Tibial artery (tissue), 4 donors: ENCODE measurements around the gene ANKFY1.

Source experiments
- DNase-seq, 2 donors: peaks; one replicate each; pipeline ENCODE4 v3.0.0-alpha.2; 2019
- H3K27ac ChIP-seq, 2 donors: fragments of 200-600 bp; sonication (generic) in 1 of 2; 1 replicate in 1 of 2; 2 replicates in 1 of 2; pipeline ENCODE4 v1.5.1; 2018 to 2019; ENCODE audit warnings: mild to moderate bottlenecking in 1 of 2
- H3K27me3 ChIP-seq, 2 donors: fragments of 200-600 bp; sonication (generic) in 1 of 2; one replicate each; pipeline versions ENCODE4 v1.5.1 to v1.6.0; 2016 to 2019
- H3K36me3 ChIP-seq, 3 donors: fragments of 200-600 bp; sonication (generic) in 2 of 3; one replicate each; pipeline ENCODE4 v1.5.1; 2016 to 2019; ENCODE audit warnings: mild to moderate bottlenecking in 2 of 3
- H3K4me1 ChIP-seq, 4 donors: fragments of 200-600 bp; sonication (generic) in 2 of 4; 1 replicate in 3 of 4; 2 replicates in 1 of 4; pipeline ENCODE4 v1.5.1; 2016 to 2019
- H3K4me3 ChIP-seq, 2 donors: fragments of 200-600 bp; sonication (generic) in 1 of 2; 1 replicate in 1 of 2; 2 replicates in 1 of 2; pipeline ENCODE4 v1.5.1; 2018 to 2019; ENCODE audit warnings: mild to moderate bottlenecking in 2 of 2
- H3K9me3 ChIP-seq, 3 donors: fragments of 200-600 bp; sonication (generic) in 1 of 3; one replicate each; pipeline ENCODE4 v1.5.1; 2016 to 2019
- intact Hi-C: fragments of 100-400 bp; cut with DNase I; formaldehyde crosslinking; loops from one replicate; pipeline ENCODE4 v1.15.0; 2023; ENCODE audit warnings: low total_unique reads
- TF ChIP-seq, protein P1 (sequence below), 2 experiments: fragments of 200-600 bp in 1 of 2; fragments of 450-650 bp in 1 of 2; IDR thresholded peaks; one replicate each; pipeline ENCODE4 v1.5.1; 2017 to 2019; ENCODE audit warnings: antibody characterized with exemption in 2 of 2, mild to moderate bottlenecking in 1 of 2, moderate library complexity in 1 of 2

ANKFY1 gene

DNA sequence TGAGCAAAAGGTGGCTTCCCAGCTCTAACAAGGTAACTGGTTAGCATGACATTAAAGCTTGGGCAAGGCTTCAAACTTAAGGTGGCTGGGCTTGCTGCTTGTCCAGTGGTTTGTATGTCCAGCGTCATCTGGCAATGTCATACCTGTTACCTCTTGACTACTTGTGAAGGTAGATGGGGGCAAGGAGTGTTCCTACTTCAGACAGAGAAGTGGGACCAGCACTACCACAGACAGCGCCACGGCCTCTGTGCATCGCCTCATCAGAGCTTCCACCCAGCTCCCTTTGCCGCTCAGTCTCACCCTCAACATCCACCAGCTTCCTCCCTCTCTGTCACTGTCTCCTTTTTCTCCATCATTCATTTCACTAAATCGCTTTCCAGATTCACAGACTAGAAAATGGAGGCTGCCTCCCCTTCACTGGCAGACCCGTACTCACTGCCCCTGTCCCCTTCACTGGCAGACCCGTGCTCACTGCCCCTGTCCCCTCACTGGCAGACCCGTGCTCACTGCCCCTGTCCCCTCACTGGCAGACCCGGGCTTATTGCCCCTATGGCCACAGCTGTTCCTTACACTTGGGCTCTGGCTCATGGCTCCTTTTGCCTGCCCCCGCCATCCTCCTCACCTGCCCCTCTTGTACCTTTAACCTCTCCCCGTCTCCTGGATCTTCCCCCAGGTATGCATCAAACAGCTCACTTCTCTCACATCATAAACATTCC is 106.0 kb downstream of the ANKFY1 start:
- TF ChIP-seq, protein P1, sequence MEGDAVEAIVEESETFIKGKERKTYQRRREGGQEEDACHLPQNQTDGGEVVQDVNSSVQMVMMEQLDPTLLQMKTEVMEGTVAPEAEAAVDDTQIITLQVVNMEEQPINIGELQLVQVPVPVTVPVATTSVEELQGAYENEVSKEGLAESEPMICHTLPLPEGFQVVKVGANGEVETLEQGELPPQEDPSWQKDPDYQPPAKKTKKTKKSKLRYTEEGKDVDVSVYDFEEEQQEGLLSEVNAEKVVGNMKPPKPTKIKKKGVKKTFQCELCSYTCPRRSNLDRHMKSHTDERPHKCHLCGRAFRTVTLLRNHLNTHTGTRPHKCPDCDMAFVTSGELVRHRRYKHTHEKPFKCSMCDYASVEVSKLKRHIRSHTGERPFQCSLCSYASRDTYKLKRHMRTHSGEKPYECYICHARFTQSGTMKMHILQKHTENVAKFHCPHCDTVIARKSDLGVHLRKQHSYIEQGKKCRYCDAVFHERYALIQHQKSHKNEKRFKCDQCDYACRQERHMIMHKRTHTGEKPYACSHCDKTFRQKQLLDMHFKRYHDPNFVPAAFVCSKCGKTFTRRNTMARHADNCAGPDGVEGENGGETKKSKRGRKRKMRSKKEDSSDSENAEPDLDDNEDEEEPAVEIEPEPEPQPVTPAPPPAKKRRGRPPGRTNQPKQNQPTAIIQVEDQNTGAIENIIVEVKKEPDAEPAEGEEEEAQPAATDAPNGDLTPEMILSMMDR (IDR thresholded peaks at IDR 0.05), result no peak
- Histone ChIP-seq H3K36me3 (peaks cover 0 to 60% (median 43%) of the 10 kb centered on the region in 3 donors), H3K27me3 (no peaks in the 10 kb centered on the region), H3K4me3 (no peak overlapping the region), H3K27ac (no peak overlapping the region), H3K9me3 (no peaks in the 10 kb centered on the region), H3K4me1 (peaks cover 0 to 21% (median 14%) of the 10 kb centered on the region in 4 donors)
- no peak for DNase-seq
- intact Hi-C loops, result no loop called here

DNA sequence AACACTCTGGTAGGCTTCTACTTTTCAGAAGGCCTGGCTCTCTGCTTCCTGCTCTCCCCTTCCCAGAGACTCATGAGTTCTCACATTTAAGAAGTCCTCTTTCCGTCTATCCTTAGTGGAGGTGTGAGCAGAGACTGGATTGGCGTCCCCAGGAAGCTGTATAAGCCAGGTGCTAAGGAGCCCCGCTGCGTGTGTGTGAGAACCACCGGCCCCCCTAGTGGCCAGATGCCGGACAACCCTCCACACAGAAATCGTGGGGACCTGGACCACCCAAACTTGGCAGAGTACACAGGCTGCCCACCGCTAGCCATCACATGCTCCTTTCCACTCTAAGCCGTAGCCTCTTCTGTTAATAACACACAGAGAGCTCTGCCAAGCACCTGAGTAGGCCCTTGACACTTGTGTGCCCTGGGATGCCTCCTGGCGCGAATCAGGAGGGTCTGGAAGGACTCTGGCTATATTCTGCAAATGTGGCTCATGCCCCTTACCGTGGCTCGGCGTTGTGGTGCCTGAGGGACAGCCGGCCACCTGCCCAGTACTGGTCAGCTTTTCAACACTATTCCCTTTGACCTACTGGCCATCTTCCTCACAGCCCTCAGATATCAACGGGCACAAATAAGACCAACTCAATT is 106.9 kb downstream of the ANKFY1 start:
- Histone ChIP-seq H3K36me3 (peaks cover 0 to 69% (median 47%) of the 10 kb centered on the region in 3 donors), H3K4me3 (no peak overlapping the region), H3K9me3 (no peaks in the 10 kb centered on the region), H3K27me3 (no peaks in the 10 kb centered on the region), H3K27ac (no peak overlapping the region), H3K4me1 (peaks cover 0 to 12% (median 7%) of the 10 kb centered on the region in 4 donors)
- TF ChIP-seq, protein P1 (IDR thresholded peaks at IDR 0.05), result no peak
- DNase-seq, result no peak
- intact Hi-C loops, result no loop called here

DNA sequence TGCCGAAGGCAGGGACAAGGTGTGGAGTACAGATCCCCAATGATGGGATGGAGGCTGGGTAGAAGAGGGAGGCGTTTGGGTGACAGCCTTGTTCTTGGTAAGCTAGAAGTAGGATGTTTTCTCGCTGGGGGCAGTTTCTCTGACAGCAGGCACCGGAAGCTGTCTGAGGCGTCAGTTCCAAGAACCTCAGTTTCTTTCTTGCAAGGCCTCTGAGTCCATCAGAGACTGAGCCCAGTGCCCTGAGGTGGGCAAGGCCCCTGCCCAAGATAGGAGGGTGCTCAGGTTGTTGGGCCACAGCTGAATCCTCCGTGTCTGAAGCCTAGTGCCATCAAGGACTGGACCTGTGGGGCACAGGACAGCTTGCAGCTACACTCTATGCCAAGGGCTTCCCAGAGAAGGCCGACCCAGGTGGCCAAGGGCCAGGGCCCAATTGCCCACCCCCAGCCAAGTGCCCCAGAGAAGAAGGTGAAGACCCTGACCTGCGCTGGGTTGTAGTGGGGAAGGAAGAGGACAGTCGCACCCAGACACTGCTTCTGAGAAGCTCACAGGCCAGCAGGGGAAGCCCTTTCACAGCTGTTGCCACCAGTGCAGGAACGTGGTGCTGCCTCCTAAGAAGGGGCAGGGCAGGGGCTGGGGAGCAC is 107.7 kb downstream of the ANKFY1 start:
- no peak for DNase-seq
- Histone ChIP-seq H3K4me1 (peaks cover 0 to 4% (median under 1%) of the 10 kb centered on the region in 4 donors), H3K27me3 (no peaks in the 10 kb centered on the region), H3K27ac (no peak overlapping the region), H3K4me3 (no peak overlapping the region), H3K36me3 (peaks cover 0 to 77% (median 47%) of the 10 kb centered on the region in 3 donors), H3K9me3 (no peaks in the 10 kb centered on the region)
- intact Hi-C loops, result no loop called here
- TF ChIP-seq, protein P1 (IDR thresholded peaks at IDR 0.05), result no peak

DNA sequence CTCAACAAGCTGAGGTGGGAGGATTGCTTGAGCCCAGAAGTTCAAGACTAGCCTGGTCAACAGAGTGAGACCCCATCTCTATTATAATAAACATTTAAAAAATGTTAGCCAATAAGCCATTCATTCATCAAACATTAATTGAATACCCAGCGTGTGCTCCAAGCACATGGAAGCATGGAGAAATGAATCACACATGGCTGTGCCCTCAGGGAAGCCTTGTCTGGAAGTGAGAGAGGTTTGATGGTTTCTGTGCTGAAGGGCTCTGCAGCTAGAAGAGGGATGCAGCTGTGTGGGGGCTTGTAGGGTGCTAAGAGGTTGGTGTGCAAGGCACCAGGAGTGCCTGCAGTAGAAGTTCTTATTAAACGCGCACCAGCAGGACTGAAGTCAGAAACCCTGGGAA is 109.6 kb downstream of the ANKFY1 start:
- TF ChIP-seq, protein P1 (IDR thresholded peaks at IDR 0.05), result no peak
- H3K27me3 ChIP-seq, result no peaks in the 10 kb centered on the region
- H3K4me3 ChIP-seq, result no peak overlapping the region
- intact Hi-C loops, result no loop called here
- H3K4me1 ChIP-seq, result no peaks in the 10 kb centered on the region
- H3K27ac ChIP-seq, result no peak overlapping the region
- H3K9me3 ChIP-seq, result no peaks in the 10 kb centered on the region
- DNase-seq, result no peak
- H3K36me3 ChIP-seq, result peaks cover 0 to 89% (median 38%) of the 10 kb centered on the region in 3 donors

DNA sequence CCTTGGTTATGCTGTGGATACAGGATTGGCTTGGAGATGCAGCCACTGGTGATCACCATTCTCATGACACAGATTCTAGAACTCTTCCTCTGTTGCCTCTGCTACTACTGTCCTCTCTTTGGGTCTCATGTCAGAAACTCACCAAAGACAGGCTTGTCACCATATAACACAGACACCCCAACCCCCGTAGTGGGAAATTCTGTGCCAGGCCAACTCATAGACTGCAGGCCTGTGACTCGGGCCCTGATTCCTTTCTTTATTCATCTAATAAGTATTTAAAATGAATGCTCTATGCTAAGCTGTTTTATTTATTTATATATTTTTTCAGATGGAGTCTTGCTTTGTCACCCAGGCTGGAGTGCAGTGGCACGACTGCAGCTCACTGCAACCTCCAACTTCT is 111.3 kb downstream of the ANKFY1 start:
- TF ChIP-seq, protein P1 (IDR thresholded peaks at IDR 0.05), result no peak
- Histone ChIP-seq H3K36me3 (peaks cover 0 to 76% (median 31%) of the 10 kb centered on the region in 3 donors), H3K27me3 (no peaks in the 10 kb centered on the region), H3K4me3 (no peak overlapping the region), H3K9me3 (no peaks in the 10 kb centered on the region), H3K4me1 (no peaks in the 10 kb centered on the region), H3K27ac (no peak overlapping the region)
- no peak for DNase-seq
- intact Hi-C loops, result no loop called here
